ENCODE results near the gene TMEM219. TPM values are rescaled to one million over a fixed set of nuclear protein-coding genes. Genes with fewer than 3 reads are reported as not detected.

The TMEM219 gene
- total and polyA plus RNA-seq, 10 of the 15 experiments (the other 5 are each of a cell fraction or from before 2014, with no cell fraction given), result 33.6 to 74.6 (median 56.5) TPM

- no peak for TF ChIP-seq ZNF592 (IDR thresholded peaks at IDR 0.05)
- TF ChIP-seq SIN3A (IDR thresholded peaks at IDR 0.05; ENCODE audit: low read depth, low read length), result peak; percentile 63
- no peak for TF ChIP-seq NFYA (IDR thresholded peaks at IDR 0.05; ENCODE audit: borderline replicate concordance, low read depth, low read length)
- no peak for TF ChIP-seq BCL11A (IDR thresholded peaks at IDR 0.05; ENCODE audit: low read depth, low read length)
- no peak for TF ChIP-seq REST (IDR thresholded peaks at IDR 0.05; ENCODE audit: low read depth, low read length)
- TF ChIP-seq HDAC6 (IDR thresholded peaks at IDR 0.05; ENCODE audit: unreplicated experiment), result no peak
- no peak for TF ChIP-seq SREBF2 (IDR thresholded peaks at IDR 0.05; ENCODE audit: low read length)
- no peak for TF ChIP-seq SKIL (IDR thresholded peaks at IDR 0.05; ENCODE audit: low read depth, poor library complexity, severe bottlenecking)
- no peak for TF ChIP-seq IRF3 (IDR thresholded peaks at IDR 0.05)
- peak; percentile 36; the same call in 1 of the 2 replicates for TF ChIP-seq PAX5 (IDR thresholded peaks at IDR 0.05; ENCODE audit: borderline replicate concordance, low read depth, low read length)
- TF ChIP-seq FOXM1 (IDR thresholded peaks at IDR 0.05; ENCODE audit: low read depth, low read length), result no peak
- TF ChIP-seq ATF3 (IDR thresholded peaks at IDR 0.05; ENCODE audit: borderline replicate concordance, extremely low read depth, low read depth, low read length), result 0 out of 2 replicates have a peak, but pooled peaks have one; percentile 4
- TF ChIP-seq POU2F2 (IDR thresholded peaks at IDR 0.05; ENCODE audit: borderline replicate concordance, low read depth, low read length), result no peak
- TF ChIP-seq POLR2AphosphoS2 (IDR thresholded peaks at IDR 0.05; ENCODE audit: low read depth, low read length), result peak; percentile 76
- TF ChIP-seq RELB (IDR thresholded peaks at IDR 0.05; ENCODE audit: low read depth), result peak; percentile 10
Observed at GRCh38 chr16:29995911-29996765, 34.3 kb downstream of the TMEM219 start, which contains the start of gene INO80E (continued).

All from GM12878 (cell line).